ENCODE results near the gene CADM2.

- no peak for TF ChIP-seq POLR2A (IDR thresholded peaks at IDR 0.05)
- TF ChIP-seq, protein P1, sequence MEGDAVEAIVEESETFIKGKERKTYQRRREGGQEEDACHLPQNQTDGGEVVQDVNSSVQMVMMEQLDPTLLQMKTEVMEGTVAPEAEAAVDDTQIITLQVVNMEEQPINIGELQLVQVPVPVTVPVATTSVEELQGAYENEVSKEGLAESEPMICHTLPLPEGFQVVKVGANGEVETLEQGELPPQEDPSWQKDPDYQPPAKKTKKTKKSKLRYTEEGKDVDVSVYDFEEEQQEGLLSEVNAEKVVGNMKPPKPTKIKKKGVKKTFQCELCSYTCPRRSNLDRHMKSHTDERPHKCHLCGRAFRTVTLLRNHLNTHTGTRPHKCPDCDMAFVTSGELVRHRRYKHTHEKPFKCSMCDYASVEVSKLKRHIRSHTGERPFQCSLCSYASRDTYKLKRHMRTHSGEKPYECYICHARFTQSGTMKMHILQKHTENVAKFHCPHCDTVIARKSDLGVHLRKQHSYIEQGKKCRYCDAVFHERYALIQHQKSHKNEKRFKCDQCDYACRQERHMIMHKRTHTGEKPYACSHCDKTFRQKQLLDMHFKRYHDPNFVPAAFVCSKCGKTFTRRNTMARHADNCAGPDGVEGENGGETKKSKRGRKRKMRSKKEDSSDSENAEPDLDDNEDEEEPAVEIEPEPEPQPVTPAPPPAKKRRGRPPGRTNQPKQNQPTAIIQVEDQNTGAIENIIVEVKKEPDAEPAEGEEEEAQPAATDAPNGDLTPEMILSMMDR (IDR thresholded peaks at IDR 0.05) = no peak
Measured at GRCh38 chr3:85800676-85801075, 841.9 kb downstream of the CADM2 start.

Measured in adrenal gland (tissue), 5 donors.